ENCODE measurements around the gene MYO5A.

DNA sequence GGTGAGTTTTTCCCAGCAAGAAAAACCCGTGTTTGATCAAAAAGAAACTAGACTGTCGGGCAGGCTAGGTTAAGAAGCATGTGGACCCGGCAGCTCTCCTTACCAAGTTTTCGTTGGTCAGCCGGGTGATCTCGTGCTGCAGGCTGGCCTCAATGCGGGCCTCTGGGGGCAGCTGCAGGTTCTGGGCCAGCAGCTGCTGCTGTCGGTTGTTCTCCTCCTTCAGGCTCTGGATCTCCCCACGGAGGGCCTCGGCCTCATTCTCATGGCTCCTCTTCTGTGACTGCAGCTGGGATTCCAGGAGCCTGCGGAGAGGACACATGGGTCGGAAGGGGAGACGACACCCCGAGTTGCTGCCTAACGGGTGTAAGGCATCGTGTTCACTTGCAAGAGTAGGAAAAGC, 188.6 kb downstream of the MYO5A start:
- TF ChIP-seq EZH2 (IDR thresholded peaks at IDR 0.05; ENCODE audit: low read length) = no peak
- TF ChIP-seq, protein P1, sequence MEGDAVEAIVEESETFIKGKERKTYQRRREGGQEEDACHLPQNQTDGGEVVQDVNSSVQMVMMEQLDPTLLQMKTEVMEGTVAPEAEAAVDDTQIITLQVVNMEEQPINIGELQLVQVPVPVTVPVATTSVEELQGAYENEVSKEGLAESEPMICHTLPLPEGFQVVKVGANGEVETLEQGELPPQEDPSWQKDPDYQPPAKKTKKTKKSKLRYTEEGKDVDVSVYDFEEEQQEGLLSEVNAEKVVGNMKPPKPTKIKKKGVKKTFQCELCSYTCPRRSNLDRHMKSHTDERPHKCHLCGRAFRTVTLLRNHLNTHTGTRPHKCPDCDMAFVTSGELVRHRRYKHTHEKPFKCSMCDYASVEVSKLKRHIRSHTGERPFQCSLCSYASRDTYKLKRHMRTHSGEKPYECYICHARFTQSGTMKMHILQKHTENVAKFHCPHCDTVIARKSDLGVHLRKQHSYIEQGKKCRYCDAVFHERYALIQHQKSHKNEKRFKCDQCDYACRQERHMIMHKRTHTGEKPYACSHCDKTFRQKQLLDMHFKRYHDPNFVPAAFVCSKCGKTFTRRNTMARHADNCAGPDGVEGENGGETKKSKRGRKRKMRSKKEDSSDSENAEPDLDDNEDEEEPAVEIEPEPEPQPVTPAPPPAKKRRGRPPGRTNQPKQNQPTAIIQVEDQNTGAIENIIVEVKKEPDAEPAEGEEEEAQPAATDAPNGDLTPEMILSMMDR (optimal IDR thresholded peaks at IDR 0.05 in 1 of 3, IDR thresholded peaks at IDR 0.05 in 1 of 3, conservative IDR thresholded peaks at IDR 0.05 in 1 of 3; ENCODE audit: extremely low read depth in 1 of 3, insufficient read depth in 2 of 3, low read length in 3 of 3) = no peak
